ENCODE data around the gene TNF.

The TNF gene

DNA sequence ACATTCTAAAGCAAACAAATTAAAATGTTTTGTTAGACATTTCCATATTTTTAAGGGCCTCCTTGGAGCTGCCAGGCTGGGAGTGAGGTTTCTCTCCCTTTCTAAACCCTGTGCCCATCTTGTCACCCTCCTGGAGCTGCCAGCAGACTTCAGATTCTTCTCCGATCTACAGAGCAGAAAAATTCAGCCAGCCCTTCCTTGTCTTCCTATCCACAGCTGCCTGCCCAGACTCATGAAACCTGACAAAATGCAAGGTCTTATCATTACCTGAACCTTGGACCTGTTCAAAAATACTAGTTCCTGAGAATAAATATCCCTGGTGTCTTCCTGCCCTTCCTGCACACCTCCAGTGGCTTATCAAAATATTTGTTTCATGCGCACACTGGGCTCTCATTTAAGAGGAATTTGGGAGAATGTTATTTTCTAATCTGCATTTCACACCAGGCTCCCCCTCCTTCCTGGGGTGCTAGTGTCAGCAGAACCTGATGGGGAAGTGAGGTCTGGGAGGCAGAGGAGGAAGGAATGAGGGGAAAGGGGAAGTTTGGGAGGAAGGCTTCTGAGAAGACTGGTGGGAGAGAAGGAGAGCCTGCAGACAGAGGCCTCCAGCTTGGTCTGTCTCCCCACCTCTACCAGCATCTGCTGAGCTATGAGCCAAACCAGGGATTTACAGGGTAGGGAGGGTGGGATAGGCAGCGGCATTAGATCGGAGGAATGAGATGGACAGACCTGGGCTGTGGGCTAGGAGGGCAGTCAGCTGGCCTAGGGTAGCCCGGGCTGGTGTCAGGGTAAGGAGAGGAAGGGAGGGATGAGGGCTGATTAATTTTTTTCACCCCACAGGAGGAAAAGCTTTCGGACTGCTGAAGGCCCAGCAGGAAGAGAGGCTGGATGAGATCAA is 39.6 kb downstream of the TNF start, which contains the start of gene AIF1:
AIF1 (plus strand) TSS at position 551 of the 895 bp plus-strand sequence; CDS start at position 647, 96 bp downstream.
- Mint-ChIP-seq H3K4me3 (peak within 1 kb of the TSS; percentile 78), H3K27me3 (ENCODE audit: low read depth) (no peaks in the 10 kb centered on the region), H3K4me1 (ENCODE audit: low read depth) (peaks cover 33% of the 10 kb centered on the region), H3K9me3 (no peaks in the 10 kb centered on the region), H3K27ac (peak within 1 kb of the TSS; percentile 85), H3K36me3 (ENCODE audit: low read depth) (peaks cover 7% of the 10 kb centered on the region)

DNA sequence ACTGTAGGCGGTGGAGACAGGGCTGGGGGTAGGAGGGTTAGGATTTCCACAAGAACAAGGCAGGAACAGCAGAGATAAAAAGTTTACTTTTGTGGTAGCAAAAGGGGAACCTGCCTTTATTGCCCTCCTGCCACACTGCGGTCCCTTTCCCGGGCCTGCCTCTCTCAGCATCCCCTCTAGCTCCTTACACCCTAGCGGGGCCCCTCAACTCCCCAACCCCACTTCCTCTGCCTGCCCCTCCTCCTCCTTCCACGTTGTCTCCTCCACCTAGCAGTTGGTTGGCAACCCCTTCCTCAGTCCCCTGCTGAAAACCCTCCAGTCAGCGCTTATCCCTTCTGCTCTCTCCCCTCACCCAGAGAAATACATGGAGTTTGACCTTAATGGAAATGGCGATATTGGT is 40.4 kb downstream of the TNF start:
- H3K27ac Mint-ChIP-seq: peak overlapping the region; percentile 85
- peak overlapping the region; percentile 78 for H3K4me3 Mint-ChIP-seq
- no peaks in the 10 kb centered on the region for H3K9me3 Mint-ChIP-seq
- H3K27me3 Mint-ChIP-seq (ENCODE audit: low read depth): no peaks in the 10 kb centered on the region
- H3K4me1 Mint-ChIP-seq (ENCODE audit: low read depth): peaks cover 33% of the 10 kb centered on the region
- H3K36me3 Mint-ChIP-seq (ENCODE audit: low read depth): peaks cover 7% of the 10 kb centered on the region

DNA sequence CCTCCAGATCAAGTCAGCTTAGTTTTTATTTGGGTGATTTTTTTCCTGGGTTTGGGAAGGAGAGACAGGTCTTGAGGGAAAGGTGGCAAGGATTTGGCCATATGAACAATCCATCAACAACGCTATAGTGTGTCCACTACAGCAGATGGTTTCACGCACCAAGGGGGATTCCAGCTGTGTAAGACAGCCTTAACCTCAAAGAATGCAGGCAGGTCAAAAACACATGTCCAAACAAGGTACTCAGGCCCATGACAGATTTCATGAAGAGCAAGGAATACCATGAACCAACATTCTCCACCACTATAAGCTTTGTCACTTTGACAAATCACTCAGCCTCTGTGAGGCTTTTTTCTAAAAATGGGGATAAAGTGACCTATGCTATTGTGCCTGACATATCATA is 41.6 kb downstream of the TNF start:
- H3K27ac Mint-ChIP-seq: peak overlapping the region; percentile 33
- H3K4me1 Mint-ChIP-seq (ENCODE audit: low read depth): peaks cover 40% of the 10 kb centered on the region
- H3K36me3 Mint-ChIP-seq (ENCODE audit: low read depth): peaks cover 12% of the 10 kb centered on the region

DNA sequence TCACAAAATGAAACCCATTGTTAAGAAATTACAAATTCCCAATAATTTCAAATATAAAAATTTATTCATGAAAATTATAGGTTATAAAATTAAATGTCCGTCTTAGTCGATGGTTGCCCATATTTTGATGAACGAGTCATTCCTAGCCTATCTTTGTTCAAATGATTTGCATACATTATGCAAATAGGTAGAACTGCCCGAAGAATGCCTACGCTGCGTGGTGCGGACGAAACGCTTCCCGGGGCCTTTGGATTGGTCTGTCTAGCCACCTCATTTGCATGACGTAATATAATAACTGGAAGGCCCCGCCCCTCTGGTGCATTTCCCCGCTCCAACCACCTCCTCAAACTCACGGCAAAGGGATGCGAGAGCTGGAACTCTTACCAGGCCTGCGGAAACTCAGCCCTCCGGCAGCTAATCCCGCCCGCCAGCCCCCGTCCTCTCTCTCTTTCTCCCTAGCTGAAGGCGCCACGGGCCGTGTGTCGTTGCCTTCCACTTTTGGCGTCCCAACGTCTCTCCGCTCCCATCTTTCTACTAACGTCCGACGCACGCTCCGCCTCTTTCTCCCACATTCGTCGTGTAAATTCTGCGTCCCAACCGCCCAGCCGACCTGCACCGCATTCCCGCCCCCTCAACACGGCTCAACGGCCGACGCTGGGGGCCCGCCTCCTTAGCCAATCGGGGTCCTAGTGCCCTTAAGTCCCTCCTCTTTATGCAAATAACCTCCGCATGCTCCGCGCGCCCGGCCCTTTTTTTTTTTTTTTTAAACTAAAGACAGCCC is 44.6 kb downstream of the TNF start:
- Mint-ChIP-seq H3K36me3 (ENCODE audit: low read depth) (peaks cover 27% of the 10 kb centered on the region), H3K4me1 (ENCODE audit: low read depth) (peaks cover 41% of the 10 kb centered on the region)

More for the DNA sequence above, 41.6 kb downstream of the TNF start:
- H3K9me3 Mint-ChIP-seq: no peaks in the 10 kb centered on the region
- peak overlapping the region; percentile 78 for H3K4me3 Mint-ChIP-seq
- H3K27me3 Mint-ChIP-seq (ENCODE audit: low read depth): no peaks in the 10 kb centered on the region

DNA sequence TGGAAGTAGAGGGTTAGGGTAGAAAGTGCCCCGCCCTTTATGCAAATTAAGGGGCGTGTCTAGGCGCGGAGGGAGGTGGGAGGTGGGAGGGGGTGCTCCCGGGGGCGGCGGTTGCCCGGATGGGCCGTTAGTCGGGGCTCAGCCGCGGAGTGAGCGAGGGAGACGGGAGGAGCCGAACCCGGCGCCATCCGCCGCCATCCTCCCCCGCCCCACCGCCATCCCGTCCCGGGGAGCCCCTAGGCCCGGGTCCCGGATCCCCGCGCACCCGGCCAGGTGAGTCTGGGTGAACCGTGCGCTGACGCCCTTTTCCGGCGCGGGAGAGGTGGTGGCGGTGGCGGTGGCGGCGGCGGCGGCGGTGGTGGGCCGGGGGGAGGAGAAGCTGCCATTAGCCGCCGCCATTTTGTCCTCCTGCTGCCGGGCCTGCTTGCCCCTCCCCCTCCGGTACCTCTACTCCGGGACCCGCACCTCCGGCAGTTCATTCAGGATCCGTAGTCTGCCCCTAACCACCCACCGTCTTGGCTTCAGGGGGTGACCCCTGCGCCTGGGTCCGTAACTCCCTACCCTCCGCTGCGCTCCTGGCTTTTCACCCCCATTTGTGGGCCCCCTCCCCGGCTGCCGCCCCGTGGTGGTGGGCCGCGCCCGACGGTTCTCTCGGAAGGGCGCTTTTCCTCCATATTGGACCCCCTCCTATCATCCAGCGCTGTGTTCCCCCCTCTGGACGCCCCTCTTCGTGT is 45.4 kb downstream of the TNF start, which contains the start of gene PRRC2A:
PRRC2A (plus strand) TSS at position 130 of the 734 bp plus-strand sequence. CDS start 2,075 bp downstream, outside the sequence.
- H3K27ac Mint-ChIP-seq: peak within 1 kb of the TSS; percentile 98

More for the DNA sequence above, 44.6 kb downstream of the TNF start:
- peak overlapping the region; percentile 91 for H3K4me3 Mint-ChIP-seq
- peak overlapping the region; percentile 98 for H3K27ac Mint-ChIP-seq
- no peaks in the 10 kb centered on the region for H3K9me3 Mint-ChIP-seq
- no peaks in the 10 kb centered on the region for H3K27me3 Mint-ChIP-seq (ENCODE audit: low read depth)

DNA sequence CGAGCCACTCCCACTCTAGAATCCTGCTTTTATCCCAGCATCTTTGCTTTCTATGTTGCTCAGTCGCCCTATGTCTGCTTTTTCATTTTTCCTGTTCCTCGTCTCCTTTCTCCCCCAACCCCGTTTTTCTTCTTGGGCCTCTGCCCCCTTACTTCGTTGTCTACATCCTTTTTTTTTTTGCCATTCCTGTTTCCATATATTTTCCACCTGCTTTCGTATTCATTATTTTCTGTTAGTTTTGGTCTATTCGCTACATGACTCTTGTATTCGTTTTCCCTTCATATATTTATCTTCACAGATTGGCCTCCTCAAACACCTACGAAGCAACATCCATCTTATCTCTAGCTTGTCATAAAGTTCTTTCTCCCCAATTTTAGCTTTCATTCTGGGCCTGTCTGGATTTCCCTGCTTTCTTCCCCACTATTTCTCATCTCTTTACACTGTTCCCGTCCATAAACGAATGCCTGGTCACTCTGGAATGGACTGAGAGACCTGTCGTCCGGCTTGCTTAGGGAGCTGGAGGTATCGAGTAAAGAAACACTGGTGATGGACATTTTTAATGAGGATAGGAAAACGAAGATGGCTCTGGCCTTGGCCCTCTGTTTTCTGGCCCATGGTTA is 46.1 kb downstream of the TNF start:
- peak overlapping the region; percentile 96 for H3K4me3 Mint-ChIP-seq
- H3K9me3 Mint-ChIP-seq: no peaks in the 10 kb centered on the region
- peaks cover 40% of the 10 kb centered on the region for H3K36me3 Mint-ChIP-seq (ENCODE audit: low read depth)
- no peaks in the 10 kb centered on the region for H3K27me3 Mint-ChIP-seq (ENCODE audit: low read depth)
- peaks cover 28% of the 10 kb centered on the region for H3K4me1 Mint-ChIP-seq (ENCODE audit: low read depth)
- peak overlapping the region; percentile 93 for H3K27ac Mint-ChIP-seq

More for the DNA sequence above, 45.4 kb downstream of the TNF start, which contains the start of gene PRRC2A:
- no peaks in the 10 kb centered on the region for H3K9me3 Mint-ChIP-seq
- H3K4me3 Mint-ChIP-seq: peak within 1 kb of the TSS; percentile 96
- H3K27me3 Mint-ChIP-seq (ENCODE audit: low read depth): no peaks in the 10 kb centered on the region
- H3K4me1 Mint-ChIP-seq (ENCODE audit: low read depth): peaks cover 35% of the 10 kb centered on the region
- peaks cover 33% of the 10 kb centered on the region for H3K36me3 Mint-ChIP-seq (ENCODE audit: low read depth)

DNA sequence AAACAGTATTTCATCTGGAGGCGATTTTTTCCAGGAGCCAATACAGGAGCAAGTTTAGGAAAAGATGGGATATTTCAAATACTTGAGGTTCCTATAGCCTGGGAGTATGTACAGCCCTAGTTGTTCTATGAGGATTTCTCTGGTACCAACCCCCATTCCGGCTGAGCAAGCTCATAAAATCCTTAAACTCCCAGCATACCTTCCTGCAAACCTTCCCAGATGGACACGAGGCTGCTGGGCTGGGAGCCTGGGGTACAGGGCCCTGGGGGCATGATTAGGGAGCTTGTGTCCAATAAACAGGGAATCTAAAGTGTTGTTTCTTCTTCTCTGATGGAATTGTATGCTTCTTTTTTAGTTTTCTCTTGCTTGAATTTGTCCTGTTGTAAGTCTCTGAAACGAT is 46.6 kb downstream of the TNF start:
- peaks cover 40% of the 10 kb centered on the region for H3K36me3 Mint-ChIP-seq (ENCODE audit: low read depth)
- H3K4me3 Mint-ChIP-seq: peak overlapping the region; percentile 96
- no peaks in the 10 kb centered on the region for H3K9me3 Mint-ChIP-seq
- no peaks in the 10 kb centered on the region for H3K27me3 Mint-ChIP-seq (ENCODE audit: low read depth)
- H3K27ac Mint-ChIP-seq: peak overlapping the region; percentile 93
- peaks cover 22% of the 10 kb centered on the region for H3K4me1 Mint-ChIP-seq (ENCODE audit: low read depth)

DNA sequence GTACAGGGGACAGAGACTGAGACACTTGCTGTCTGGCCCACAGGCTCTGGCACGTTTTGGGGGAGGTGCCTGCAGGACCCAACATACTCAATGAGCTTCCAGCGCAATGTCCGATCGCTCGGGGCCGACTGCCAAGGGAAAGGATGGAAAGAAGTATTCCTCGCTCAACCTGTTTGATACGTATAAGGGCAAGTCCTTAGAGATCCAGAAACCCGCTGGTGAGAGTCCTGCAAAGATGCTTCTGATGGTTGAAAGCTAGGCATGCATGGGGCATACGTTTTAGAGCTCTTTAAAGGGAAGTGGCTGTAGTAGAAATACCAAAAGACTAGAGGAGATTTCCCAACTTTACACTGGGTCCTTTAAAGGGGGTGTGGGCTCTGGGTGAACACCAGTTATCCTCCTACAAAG is 47.3 kb downstream of the TNF start:
- Mint-ChIP-seq H3K27me3 (ENCODE audit: low read depth) (no peaks in the 10 kb centered on the region), H3K4me1 (ENCODE audit: low read depth) (peaks cover 26% of the 10 kb centered on the region), H3K9me3 (no peaks in the 10 kb centered on the region), H3K36me3 (ENCODE audit: low read depth) (peaks cover 46% of the 10 kb centered on the region), H3K27ac (no peak overlapping the region), H3K4me3 (peak overlapping the region; percentile 96)

DNA sequence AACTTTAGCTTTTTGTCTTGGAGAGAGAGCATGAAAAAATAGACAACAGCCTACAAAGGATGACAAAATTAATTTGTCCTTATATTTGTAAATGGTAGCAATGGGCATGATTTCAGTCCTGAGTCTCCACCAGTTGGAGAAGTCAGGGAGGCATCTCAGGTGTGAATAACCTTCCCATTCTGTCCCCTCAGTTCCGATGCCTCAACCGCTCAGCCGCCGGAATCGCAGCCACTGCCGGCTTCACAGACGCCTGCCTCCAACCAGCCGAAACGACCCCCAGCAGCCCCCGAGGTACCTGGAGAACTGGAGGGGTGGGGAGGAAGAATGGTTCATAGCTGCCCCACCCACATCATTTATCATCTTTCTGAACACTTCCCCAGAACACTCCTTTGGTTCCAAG is 48.7 kb downstream of the TNF start:
- Mint-ChIP-seq H3K4me1 (ENCODE audit: low read depth) (peaks cover 25% of the 10 kb centered on the region), H3K27me3 (ENCODE audit: low read depth) (no peaks in the 10 kb centered on the region), H3K36me3 (ENCODE audit: low read depth) (peaks cover 54% of the 10 kb centered on the region), H3K27ac (no peak overlapping the region), H3K9me3 (no peaks in the 10 kb centered on the region), H3K4me3 (no peak overlapping the region)

DNA sequence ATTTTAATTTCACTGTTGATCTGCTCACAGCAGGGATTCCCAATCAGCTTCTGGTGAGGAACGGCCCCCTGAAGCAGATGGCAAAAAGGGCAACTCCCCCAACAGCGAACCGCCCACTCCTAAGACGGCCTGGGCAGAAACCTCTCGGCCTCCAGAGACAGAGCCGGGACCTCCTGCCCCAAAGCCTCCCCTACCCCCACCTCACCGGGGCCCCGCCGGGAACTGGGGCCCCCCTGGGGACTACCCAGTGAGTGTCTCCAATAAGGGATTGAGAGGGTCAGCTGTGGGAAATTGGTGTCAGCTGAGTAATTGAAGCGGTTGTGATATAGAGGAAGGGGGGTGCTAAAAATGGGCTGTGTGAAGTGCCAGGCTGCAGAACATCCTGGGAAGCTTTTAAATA is 51.6 kb downstream of the TNF start:
- no peak overlapping the region for H3K27ac Mint-ChIP-seq
- H3K4me3 Mint-ChIP-seq: no peak overlapping the region
- H3K27me3 Mint-ChIP-seq (ENCODE audit: low read depth): no peaks in the 10 kb centered on the region
- no peaks in the 10 kb centered on the region for H3K9me3 Mint-ChIP-seq
- peaks cover 18% of the 10 kb centered on the region for H3K4me1 Mint-ChIP-seq (ENCODE audit: low read depth)
- peaks cover 68% of the 10 kb centered on the region for H3K36me3 Mint-ChIP-seq (ENCODE audit: low read depth)

DNA sequence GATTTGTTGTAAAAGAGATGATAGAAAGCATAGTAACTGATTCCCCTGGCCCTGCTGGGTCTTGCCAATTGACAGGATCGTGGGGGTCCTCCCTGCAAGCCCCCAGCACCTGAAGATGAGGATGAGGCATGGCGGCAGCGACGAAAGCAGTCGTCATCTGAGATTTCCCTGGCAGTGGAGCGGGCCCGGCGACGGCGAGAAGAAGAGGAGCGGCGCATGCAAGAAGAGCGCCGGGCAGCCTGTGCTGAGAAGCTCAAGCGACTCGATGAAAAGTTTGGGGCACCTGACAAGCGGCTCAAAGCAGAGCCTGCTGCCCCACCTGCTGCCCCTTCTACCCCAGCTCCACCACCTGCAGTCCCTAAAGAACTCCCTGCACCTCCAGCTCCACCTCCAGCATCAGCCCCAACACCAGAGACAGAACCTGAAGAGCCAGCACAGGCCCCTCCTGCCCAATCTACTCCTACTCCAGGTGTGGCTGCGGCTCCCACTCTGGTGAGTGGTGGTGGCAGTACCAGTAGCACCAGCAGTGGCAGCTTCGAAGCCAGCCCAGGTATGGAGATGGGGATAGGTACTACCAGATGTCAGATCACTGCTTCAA is 52.4 kb downstream of the TNF start:
- no peaks in the 10 kb centered on the region for H3K9me3 Mint-ChIP-seq
- H3K4me3 Mint-ChIP-seq: no peak overlapping the region
- no peaks in the 10 kb centered on the region for H3K27me3 Mint-ChIP-seq (ENCODE audit: low read depth)
- peaks cover 62% of the 10 kb centered on the region for H3K36me3 Mint-ChIP-seq (ENCODE audit: low read depth)
- H3K27ac Mint-ChIP-seq: no peak overlapping the region
- H3K4me1 Mint-ChIP-seq (ENCODE audit: low read depth): peaks cover 9% of the 10 kb centered on the region

All from T-helper 1 cell treated with Interleukin-12 subunit alpha and Interleukin-12 subunit beta and Interleukin-4 antibody, amounts not matched to agents 30 μg/mL and 1 μg/mL, for 36 hours (primary cell).